ENCODE measurements around the gene ACAP1.

DNA sequence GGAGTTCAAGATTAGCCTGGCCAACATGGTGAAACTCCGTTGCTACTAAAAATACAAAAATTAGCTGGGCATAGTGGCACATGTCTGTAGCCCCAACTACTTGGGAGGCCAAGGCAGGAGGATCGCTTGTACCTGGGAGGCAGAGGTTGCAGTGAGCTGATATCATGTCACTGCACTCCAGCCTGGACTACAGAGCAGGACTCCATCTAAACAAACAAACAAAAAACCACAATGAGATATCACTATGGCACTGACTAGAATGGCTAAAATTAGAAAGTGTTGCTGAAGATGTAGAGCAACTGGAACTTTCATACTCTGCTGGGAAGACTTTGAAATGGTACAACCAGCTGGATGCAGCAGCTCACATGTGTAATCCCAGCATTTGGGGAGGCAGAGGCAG, 38.0 kb downstream of the ACAP1 start:
- TF ChIP-seq, protein P1, sequence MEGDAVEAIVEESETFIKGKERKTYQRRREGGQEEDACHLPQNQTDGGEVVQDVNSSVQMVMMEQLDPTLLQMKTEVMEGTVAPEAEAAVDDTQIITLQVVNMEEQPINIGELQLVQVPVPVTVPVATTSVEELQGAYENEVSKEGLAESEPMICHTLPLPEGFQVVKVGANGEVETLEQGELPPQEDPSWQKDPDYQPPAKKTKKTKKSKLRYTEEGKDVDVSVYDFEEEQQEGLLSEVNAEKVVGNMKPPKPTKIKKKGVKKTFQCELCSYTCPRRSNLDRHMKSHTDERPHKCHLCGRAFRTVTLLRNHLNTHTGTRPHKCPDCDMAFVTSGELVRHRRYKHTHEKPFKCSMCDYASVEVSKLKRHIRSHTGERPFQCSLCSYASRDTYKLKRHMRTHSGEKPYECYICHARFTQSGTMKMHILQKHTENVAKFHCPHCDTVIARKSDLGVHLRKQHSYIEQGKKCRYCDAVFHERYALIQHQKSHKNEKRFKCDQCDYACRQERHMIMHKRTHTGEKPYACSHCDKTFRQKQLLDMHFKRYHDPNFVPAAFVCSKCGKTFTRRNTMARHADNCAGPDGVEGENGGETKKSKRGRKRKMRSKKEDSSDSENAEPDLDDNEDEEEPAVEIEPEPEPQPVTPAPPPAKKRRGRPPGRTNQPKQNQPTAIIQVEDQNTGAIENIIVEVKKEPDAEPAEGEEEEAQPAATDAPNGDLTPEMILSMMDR (IDR thresholded peaks at IDR 0.05) = no peak
- no peak for TF ChIP-seq POLR2A (IDR thresholded peaks at IDR 0.05)
